GM12891 (cell line): Measurements from ENCODE around the gene NPHP3.

Experiments
- PAX5 ChIP-seq: IDR thresholded peaks from 2 replicates; pipeline ENCODE4 v1.6.1; 2011; ENCODE audit warnings: low read length, moderate library complexity, mild to moderate bottlenecking; ENCODE audit not compliant: insufficient read depth, severe bottlenecking
- POLR2A ChIP-seq: IDR thresholded peaks from 2 replicates; pipeline ENCODE4 v1.6.1; 2011; ENCODE audit warnings: low read depth, low read length, control low read depth
- POLR2AphosphoS5 ChIP-seq: IDR thresholded peaks from 2 replicates; pipeline ENCODE4 v1.6.1; 2011; ENCODE audit warnings: low read depth, low read length, control low read depth
- POU2F2 ChIP-seq: IDR thresholded peaks from 2 replicates; pipeline ENCODE4 v1.6.1; 2011; ENCODE audit warnings: low read depth, mild to moderate bottlenecking, control low read depth, low read length, moderate library complexity
- SPI1 ChIP-seq: IDR thresholded peaks from 2 replicates; pipeline ENCODE4 v1.6.1; 2011; ENCODE audit warnings: low read depth, low read length, control low read depth
- TAF1 ChIP-seq: IDR thresholded peaks from 2 replicates; pipeline ENCODE4 v1.6.1; 2011; ENCODE audit warnings: low read depth, low read length, control low read depth

- TF ChIP-seq POLR2AphosphoS5 (no peak), POLR2A (no peak), TAF1 (no peak), POU2F2 (no peak), SPI1 (no peak), PAX5 (no peak)
Measured at GRCh38 chr3:132669256-132669777, 52.9 kb downstream of the NPHP3 start.
